OCI-LY3 (cell line): ENCODE measurements around the gene ZNF518A.

Experiments used
- CTCF ChIP-seq: fragments of 200-600, 300-600 bp; sonication (generic); IDR thresholded peaks from 2 replicates; pipeline ENCODE4 v1.5.1; 2014; ENCODE audit warnings: antibody characterized with exemption, low read length, low read depth
- EZH2phosphoT487 ChIP-seq: fragments of 200-600 bp; shearing (Covaris generic); IDR thresholded peaks from 2 replicates; pipeline ENCODE4 v1.6.1; 2018; ENCODE audit warnings: antibody characterized with exemption, mixed run types, low read depth

GRCh38 chr10:96168546-96168945 is 38.4 kb downstream of the ZNF518A start:
- TF ChIP-seq EZH2phosphoT487: no peak
- no peak for TF ChIP-seq CTCF
